Measurements from ENCODE around the gene KDM4D. TPM values are rescaled to one million over a fixed set of nuclear protein-coding genes. Genes with fewer than 3 reads are reported as not detected.

KDM4D gene
- total RNA-seq, 1 donor from 2014 or later, result 0.84 TPM

- H3K36me3 Mint-ChIP-seq (ENCODE audit: low read depth), result peaks cover 77% of the 10 kb centered on the region
- H3K9me3 Mint-ChIP-seq, result no peaks in the 10 kb centered on the region
- no peak overlapping the region for H3K4me3 Mint-ChIP-seq (ENCODE audit: low read depth)
- intact Hi-C loops (cut with micrococcal nuclease), result loop anchor here (10.0 kb wide), 1 partner anchor 344 kb away; no protein-coding TSS in a partner anchor
- no peak overlapping the region for H3K27ac Mint-ChIP-seq
- H3K27me3 Mint-ChIP-seq (ENCODE audit: low read depth), result no peaks in the 10 kb centered on the region
- no peak for DNase-seq (ENCODE audit: low spot score)
- peaks cover 10% of the 10 kb centered on the region for H3K4me1 Mint-ChIP-seq (ENCODE audit: low read depth)
Observed at GRCh38 chr11:94968334-94968958, 5.1 kb upstream of the KDM4D start.

- intact Hi-C loops (cut with micrococcal nuclease), result loop anchor here (1.0 to 10.0 kb wide), 7 partner anchors 95 to 838 kb away; partner anchors contain the start of genes FAM76B and SESN3
- Mint-ChIP-seq H3K27ac (peak overlapping the region; percentile 13), H3K36me3 (ENCODE audit: low read depth) (peaks cover 41% of the 10 kb centered on the region), H3K27me3 (ENCODE audit: low read depth) (no peaks in the 10 kb centered on the region), H3K9me3 (peaks cover 7% of the 10 kb centered on the region), H3K4me3 (ENCODE audit: low read depth) (peak overlapping the region; percentile 95), H3K4me1 (ENCODE audit: low read depth) (peaks cover 28% of the 10 kb centered on the region)
- DNase-seq (ENCODE audit: low spot score), result no peak
Observed at GRCh38 chr11:94972700-94973098, 810 bp upstream of the KDM4D start.

GRCh38 chr11:94974178-94974577 lies 669 bp downstream of the KDM4D start:
- intact Hi-C loops (cut with micrococcal nuclease), result loop anchor here (5.0 to 10.0 kb wide), 4 partner anchors 97 to 839 kb away; partner anchors contain the start of gene SESN3
- Mint-ChIP-seq H3K4me3 (ENCODE audit: low read depth) (peak overlapping the region; percentile 95), H3K4me1 (ENCODE audit: low read depth) (peaks cover 25% of the 10 kb centered on the region), H3K9me3 (peaks cover 7% of the 10 kb centered on the region), H3K36me3 (ENCODE audit: low read depth) (peaks cover 26% of the 10 kb centered on the region), H3K27me3 (ENCODE audit: low read depth) (no peaks in the 10 kb centered on the region), H3K27ac (no peak overlapping the region)
- DNase-seq (ENCODE audit: low spot score), result no peak

GRCh38 chr11:94975599-94975998 lies 2.1 kb downstream of the KDM4D start:
- intact Hi-C loops (cut with micrococcal nuclease), result loop anchor here (10.0 kb wide), 2 partner anchors 259 to 841 kb away; partner anchors contain the start of gene SESN3
- Mint-ChIP-seq H3K36me3 (ENCODE audit: low read depth) (peaks cover 12% of the 10 kb centered on the region), H3K4me1 (ENCODE audit: low read depth) (peaks cover 25% of the 10 kb centered on the region), H3K27me3 (ENCODE audit: low read depth) (peaks cover 2% of the 10 kb centered on the region), H3K9me3 (peaks cover 7% of the 10 kb centered on the region), H3K27ac (no peak overlapping the region), H3K4me3 (ENCODE audit: low read depth) (no peak overlapping the region)
- DNase-seq (ENCODE audit: low spot score), result no peak

- intact Hi-C loops (cut with micrococcal nuclease), result no loop called here
- Mint-ChIP-seq H3K27ac (no peak overlapping the region), H3K36me3 (ENCODE audit: low read depth) (no peaks in the 10 kb centered on the region), H3K4me1 (ENCODE audit: low read depth) (no peaks in the 10 kb centered on the region), H3K4me3 (ENCODE audit: low read depth) (no peak overlapping the region), H3K9me3 (no peaks in the 10 kb centered on the region), H3K27me3 (ENCODE audit: low read depth) (peaks cover 18% of the 10 kb centered on the region)
- DNase-seq (ENCODE audit: low spot score), result no peak
Observed at GRCh38 chr11:94987378-94987777, 13.9 kb downstream of the KDM4D start.

- Mint-ChIP-seq H3K27ac (no peak overlapping the region), H3K27me3 (ENCODE audit: low read depth) (peaks cover 20% of the 10 kb centered on the region), H3K4me3 (ENCODE audit: low read depth) (no peak overlapping the region), H3K36me3 (ENCODE audit: low read depth) (no peaks in the 10 kb centered on the region), H3K4me1 (ENCODE audit: low read depth) (no peaks in the 10 kb centered on the region), H3K9me3 (no peaks in the 10 kb centered on the region)
- intact Hi-C loops (cut with micrococcal nuclease), result no loop called here
- DNase-seq (ENCODE audit: low spot score), result no peak
Observed at GRCh38 chr11:94988748-94989147, 15.2 kb downstream of the KDM4D start.

GRCh38 chr11:94993400-94993943 lies 20.0 kb downstream of the KDM4D start:
- intact Hi-C loops (cut with micrococcal nuclease), result no loop called here
- Mint-ChIP-seq H3K4me3 (ENCODE audit: low read depth) (no peak overlapping the region), H3K27ac (no peak overlapping the region), H3K9me3 (no peaks in the 10 kb centered on the region), H3K27me3 (ENCODE audit: low read depth) (peaks cover 15% of the 10 kb centered on the region), H3K4me1 (ENCODE audit: low read depth) (no peaks in the 10 kb centered on the region), H3K36me3 (ENCODE audit: low read depth) (no peaks in the 10 kb centered on the region)
- DNase-seq (ENCODE audit: low spot score), result no peak

GRCh38 chr11:94997437-94997836 lies 23.9 kb downstream of the KDM4D start:
- Mint-ChIP-seq H3K4me3 (ENCODE audit: low read depth) (no peak overlapping the region), H3K27me3 (ENCODE audit: low read depth) (peaks cover 2% of the 10 kb centered on the region), H3K9me3 (no peaks in the 10 kb centered on the region), H3K27ac (no peak overlapping the region), H3K36me3 (ENCODE audit: low read depth) (no peaks in the 10 kb centered on the region), H3K4me1 (ENCODE audit: low read depth) (no peaks in the 10 kb centered on the region)
- no peak for DNase-seq (ENCODE audit: low spot score)
- intact Hi-C loops (cut with micrococcal nuclease), result no loop called here

GRCh38 chr11:94998285-94998684 lies 24.8 kb downstream of the KDM4D start:
- intact Hi-C loops (cut with micrococcal nuclease), result no loop called here
- Mint-ChIP-seq H3K27me3 (ENCODE audit: low read depth) (peaks cover 5% of the 10 kb centered on the region), H3K4me1 (ENCODE audit: low read depth) (no peaks in the 10 kb centered on the region), H3K9me3 (no peaks in the 10 kb centered on the region), H3K27ac (no peak overlapping the region), H3K4me3 (ENCODE audit: low read depth) (no peak overlapping the region), H3K36me3 (ENCODE audit: low read depth) (no peaks in the 10 kb centered on the region)
- no peak for DNase-seq (ENCODE audit: low spot score)

GRCh38 chr11:95003716-95004115 lies 30.2 kb downstream of the KDM4D start:
- intact Hi-C loops (cut with micrococcal nuclease), result no loop called here
- no peaks in the 10 kb centered on the region for H3K9me3 Mint-ChIP-seq
- no peak overlapping the region for H3K4me3 Mint-ChIP-seq (ENCODE audit: low read depth)
- DNase-seq (ENCODE audit: low spot score), result no peak
- H3K27me3 Mint-ChIP-seq (ENCODE audit: low read depth), result peaks cover 27% of the 10 kb centered on the region
- H3K4me1 Mint-ChIP-seq (ENCODE audit: low read depth), result no peaks in the 10 kb centered on the region
- no peak overlapping the region for H3K27ac Mint-ChIP-seq
- H3K36me3 Mint-ChIP-seq (ENCODE audit: low read depth), result no peaks in the 10 kb centered on the region

- H3K4me3 Mint-ChIP-seq (ENCODE audit: low read depth), result no peak overlapping the region
- H3K36me3 Mint-ChIP-seq (ENCODE audit: low read depth), result no peaks in the 10 kb centered on the region
- H3K9me3 Mint-ChIP-seq, result no peaks in the 10 kb centered on the region
- H3K27me3 Mint-ChIP-seq (ENCODE audit: low read depth), result peaks cover 37% of the 10 kb centered on the region
- no peaks in the 10 kb centered on the region for H3K4me1 Mint-ChIP-seq (ENCODE audit: low read depth)
- no peak for DNase-seq (ENCODE audit: low spot score)
- no peak overlapping the region for H3K27ac Mint-ChIP-seq
- intact Hi-C loops (cut with micrococcal nuclease), result no loop called here
Observed at GRCh38 chr11:95005642-95006041, 32.1 kb downstream of the KDM4D start.

- Mint-ChIP-seq H3K9me3 (no peaks in the 10 kb centered on the region), H3K27ac (no peak overlapping the region), H3K36me3 (ENCODE audit: low read depth) (no peaks in the 10 kb centered on the region), H3K4me1 (ENCODE audit: low read depth) (no peaks in the 10 kb centered on the region), H3K27me3 (ENCODE audit: low read depth) (peaks cover 27% of the 10 kb centered on the region), H3K4me3 (ENCODE audit: low read depth) (no peak overlapping the region)
- no peak for DNase-seq (ENCODE audit: low spot score)
- intact Hi-C loops (cut with micrococcal nuclease), result no loop called here
Observed at GRCh38 chr11:95011376-95011775, 37.9 kb downstream of the KDM4D start.

GRCh38 chr11:95014184-95014821 lies 40.8 kb downstream of the KDM4D start:
- Mint-ChIP-seq H3K4me1 (ENCODE audit: low read depth) (no peaks in the 10 kb centered on the region), H3K36me3 (ENCODE audit: low read depth) (no peaks in the 10 kb centered on the region), H3K9me3 (no peaks in the 10 kb centered on the region), H3K27me3 (ENCODE audit: low read depth) (peaks cover 13% of the 10 kb centered on the region), H3K27ac (no peak overlapping the region), H3K4me3 (ENCODE audit: low read depth) (no peak overlapping the region)
- intact Hi-C loops (cut with micrococcal nuclease), result no loop called here
- DNase-seq (ENCODE audit: low spot score), result no peak

All from activated T-helper 2 cell treated with anti-CD3 and anti-CD28 coated beads, Interferon-gamma antibody, Interleukin-2, Interleukin-4, amounts not matched to agents 10 μg/mL and 5 μg/mL and 100 μg/mL, durations not matched to agents 14 hours and 24 hours and 36 hours (primary cell).